Neural cell (in vitro differentiated cells): Measurements from ENCODE around the gene CASKIN1.

ENCODE experiments used
- TF ChIP-seq, protein P1 (sequence below): fragments of 450-650 bp; IDR thresholded peaks from 2 replicates; pipeline ENCODE4 v1.5.1; 2014; ENCODE audit warnings: antibody characterized with exemption, mild to moderate bottlenecking, moderate library complexity; ENCODE audit not compliant: poor library complexity, severe bottlenecking
- TF ChIP-seq, protein P2 (sequence below): IDR thresholded peaks from 2 replicates; pipeline ENCODE4 v1.6.1; 2012; ENCODE audit warnings: borderline replicate concordance

DNA sequence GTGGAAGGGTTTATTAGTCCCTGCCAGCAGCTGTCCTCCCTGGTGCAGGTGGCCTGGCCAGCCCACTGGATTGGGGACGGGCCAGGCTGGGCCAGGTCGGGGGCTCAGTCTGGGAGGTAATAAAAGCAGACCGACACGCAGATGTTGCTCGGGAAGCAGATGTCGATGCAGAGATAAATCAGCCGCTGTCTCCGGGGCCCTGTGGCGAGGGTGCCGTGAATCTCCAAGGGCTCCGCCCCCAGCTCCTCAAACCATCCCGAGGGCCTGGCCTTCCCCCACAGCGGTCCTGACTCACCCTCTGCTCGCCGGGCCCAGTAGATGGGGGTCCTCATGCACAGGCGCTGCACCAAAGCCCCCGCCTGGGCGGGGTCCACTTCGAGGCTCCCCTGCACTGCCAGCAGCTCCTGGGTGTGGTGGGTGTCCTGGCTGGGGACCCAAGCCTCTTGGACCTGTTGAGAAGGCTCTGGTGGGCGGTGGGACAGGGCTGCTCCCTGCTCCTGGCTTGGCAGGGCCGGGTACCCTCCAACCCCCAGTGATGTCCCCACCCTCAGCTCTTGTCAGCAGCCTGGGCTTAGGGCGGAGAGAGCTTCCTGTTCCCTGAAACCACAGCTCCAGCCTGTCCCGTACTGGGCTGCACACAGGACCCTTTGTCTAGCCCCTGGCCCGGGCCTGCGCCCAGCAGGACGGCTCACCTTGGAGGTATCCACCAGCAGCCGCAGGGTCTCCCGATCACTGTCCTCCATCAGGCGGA lies 13.0 kb upstream of the CASKIN1 start:
- TF ChIP-seq, protein P1, sequence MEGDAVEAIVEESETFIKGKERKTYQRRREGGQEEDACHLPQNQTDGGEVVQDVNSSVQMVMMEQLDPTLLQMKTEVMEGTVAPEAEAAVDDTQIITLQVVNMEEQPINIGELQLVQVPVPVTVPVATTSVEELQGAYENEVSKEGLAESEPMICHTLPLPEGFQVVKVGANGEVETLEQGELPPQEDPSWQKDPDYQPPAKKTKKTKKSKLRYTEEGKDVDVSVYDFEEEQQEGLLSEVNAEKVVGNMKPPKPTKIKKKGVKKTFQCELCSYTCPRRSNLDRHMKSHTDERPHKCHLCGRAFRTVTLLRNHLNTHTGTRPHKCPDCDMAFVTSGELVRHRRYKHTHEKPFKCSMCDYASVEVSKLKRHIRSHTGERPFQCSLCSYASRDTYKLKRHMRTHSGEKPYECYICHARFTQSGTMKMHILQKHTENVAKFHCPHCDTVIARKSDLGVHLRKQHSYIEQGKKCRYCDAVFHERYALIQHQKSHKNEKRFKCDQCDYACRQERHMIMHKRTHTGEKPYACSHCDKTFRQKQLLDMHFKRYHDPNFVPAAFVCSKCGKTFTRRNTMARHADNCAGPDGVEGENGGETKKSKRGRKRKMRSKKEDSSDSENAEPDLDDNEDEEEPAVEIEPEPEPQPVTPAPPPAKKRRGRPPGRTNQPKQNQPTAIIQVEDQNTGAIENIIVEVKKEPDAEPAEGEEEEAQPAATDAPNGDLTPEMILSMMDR = no peak
- TF ChIP-seq, protein P2, sequence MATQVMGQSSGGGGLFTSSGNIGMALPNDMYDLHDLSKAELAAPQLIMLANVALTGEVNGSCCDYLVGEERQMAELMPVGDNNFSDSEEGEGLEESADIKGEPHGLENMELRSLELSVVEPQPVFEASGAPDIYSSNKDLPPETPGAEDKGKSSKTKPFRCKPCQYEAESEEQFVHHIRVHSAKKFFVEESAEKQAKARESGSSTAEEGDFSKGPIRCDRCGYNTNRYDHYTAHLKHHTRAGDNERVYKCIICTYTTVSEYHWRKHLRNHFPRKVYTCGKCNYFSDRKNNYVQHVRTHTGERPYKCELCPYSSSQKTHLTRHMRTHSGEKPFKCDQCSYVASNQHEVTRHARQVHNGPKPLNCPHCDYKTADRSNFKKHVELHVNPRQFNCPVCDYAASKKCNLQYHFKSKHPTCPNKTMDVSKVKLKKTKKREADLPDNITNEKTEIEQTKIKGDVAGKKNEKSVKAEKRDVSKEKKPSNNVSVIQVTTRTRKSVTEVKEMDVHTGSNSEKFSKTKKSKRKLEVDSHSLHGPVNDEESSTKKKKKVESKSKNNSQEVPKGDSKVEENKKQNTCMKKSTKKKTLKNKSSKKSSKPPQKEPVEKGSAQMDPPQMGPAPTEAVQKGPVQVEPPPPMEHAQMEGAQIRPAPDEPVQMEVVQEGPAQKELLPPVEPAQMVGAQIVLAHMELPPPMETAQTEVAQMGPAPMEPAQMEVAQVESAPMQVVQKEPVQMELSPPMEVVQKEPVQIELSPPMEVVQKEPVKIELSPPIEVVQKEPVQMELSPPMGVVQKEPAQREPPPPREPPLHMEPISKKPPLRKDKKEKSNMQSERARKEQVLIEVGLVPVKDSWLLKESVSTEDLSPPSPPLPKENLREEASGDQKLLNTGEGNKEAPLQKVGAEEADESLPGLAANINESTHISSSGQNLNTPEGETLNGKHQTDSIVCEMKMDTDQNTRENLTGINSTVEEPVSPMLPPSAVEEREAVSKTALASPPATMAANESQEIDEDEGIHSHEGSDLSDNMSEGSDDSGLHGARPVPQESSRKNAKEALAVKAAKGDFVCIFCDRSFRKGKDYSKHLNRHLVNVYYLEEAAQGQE = no peak
